Kidney (tissue), 14 donors: Measurements from ENCODE around the gene SPAG6. TPM values are rescaled to one million over a fixed set of nuclear protein-coding genes. Genes with fewer than 3 reads are reported as not detected.
A peak's percentile ranks its signal among the peaks of the same experiment; 100 is the strongest.

Source experiments
- DNase-seq, 5 donors: peaks; one replicate each; pipeline ENCODE4 v3.0.0-alpha.2; 2013 to 2020
- FAIRE-seq: peaks from 2 replicates; lab custom pipeline; 2012; peaks lifted over from hg19 to GRCh38; lab: Jason Lieb, UNC
- H3K27ac ChIP-seq, 2 donors: one replicate each; pipeline ENCODE4 v1.7.0; 2013; ENCODE audit warnings: low read depth in 2 of 2, low read length in 2 of 2, inconsistent platforms in 1 of 2
- H3K27me3 ChIP-seq: one replicate; pipeline ENCODE4 v1.7.1; 2013; ENCODE audit warnings: low read length, inconsistent platforms; ENCODE audit not compliant: control insufficient read depth, insufficient read depth
- H3K36me3 ChIP-seq, 3 donors: one replicate each; pipeline versions ENCODE4 v1.7.0 to v1.7.1; 2013; ENCODE audit warnings: low read length in 3 of 3, control low read depth in 1 of 3, inconsistent platforms in 1 of 3; ENCODE audit not compliant: insufficient read depth in 3 of 3, control insufficient read depth in 2 of 3
- H3K4me1 ChIP-seq, 3 donors: one replicate each; pipeline versions ENCODE4 v1.7.0 to v1.7.1; 2013; ENCODE audit warnings: low read length in 3 of 3, inconsistent platforms in 1 of 3, low read depth in 1 of 3; ENCODE audit not compliant: control insufficient read depth in 2 of 3, insufficient read depth in 2 of 3
- H3K4me3 ChIP-seq, 3 donors: one replicate each; pipeline versions ENCODE4 v1.7.0 to v1.8.1; 2013; ENCODE audit warnings: low read length in 3 of 3, control low read depth in 1 of 3, inconsistent platforms in 1 of 3
- H3K9ac ChIP-seq, 3 donors: one replicate each; pipeline versions ENCODE4 v1.7.0 to v1.7.1; 2013; ENCODE audit warnings: low read length in 3 of 3, control low read depth in 1 of 3, inconsistent platforms in 1 of 3
- H3K9me3 ChIP-seq, 3 donors: one replicate each; pipeline versions ENCODE4 v1.7.0 to v1.7.1; 2013; ENCODE audit warnings: low read length in 3 of 3, control low read depth in 1 of 3, inconsistent platforms in 1 of 3; ENCODE audit not compliant: control insufficient read depth in 2 of 3, insufficient read depth in 1 of 3
- CTCF ChIP-seq: IDR thresholded peaks from 3 replicates; pipeline ENCODE4 v1.5.1; 2012; ENCODE audit warnings: mild to moderate bottlenecking, moderate library complexity, borderline replicate concordance; ENCODE audit not compliant: insufficient read depth; ENCODE audit errors: extremely low read depth
- intact Hi-C: fragments of 100-400 bp; cut with DNase I; formaldehyde crosslinking; loops from one replicate; pipeline ENCODE4 v1.11.1; 2022
- polyA plus RNA-seq: library from polyadenylated mRNA; stranded (reverse); fragments of 350-450 nt; fragmentation: Illumina TruSeq; extraction: RNeasy Lipid Tissue Mini Kit (QIAGEN cat#74804); gene quantifications from one replicate; pipeline ENCODE4 v1.2.3, GENCODE V29; 2014; ENCODE audit warnings: low read depth, low replicate concordance; ENCODE audit not compliant: insufficient read depth
- total RNA-seq: library from RNA; stranded (reverse); fragmentation: NEBNext Ultra II Directional; extraction: Animal tissue kit (Norgen Biotek cat#: 25700); gene quantifications from one replicate; pipeline ENCODE4 v1.2.1, GENCODE V29; 2021
- donor health status: control.
- donor health status: control.
- donor health status: control.
- donor health status: control.
- donor health status: control.
- donor health status: DM: yes; HTN: yes; CAD: no.
- donor health status: Normal renal cell carcinoma (clear cell type).

The SPAG6 gene
- total and polyA plus RNA-seq, 2 donors from 2014 or later, result 0.30 to 8.4 TPM

- intact Hi-C loops, result no loop called here
- H3K27me3 ChIP-seq, result no peaks in the 10 kb centered on the region
Measured at GRCh38 chr10:22426653-22427052, 81.4 kb downstream of the SPAG6 start.

DNA sequence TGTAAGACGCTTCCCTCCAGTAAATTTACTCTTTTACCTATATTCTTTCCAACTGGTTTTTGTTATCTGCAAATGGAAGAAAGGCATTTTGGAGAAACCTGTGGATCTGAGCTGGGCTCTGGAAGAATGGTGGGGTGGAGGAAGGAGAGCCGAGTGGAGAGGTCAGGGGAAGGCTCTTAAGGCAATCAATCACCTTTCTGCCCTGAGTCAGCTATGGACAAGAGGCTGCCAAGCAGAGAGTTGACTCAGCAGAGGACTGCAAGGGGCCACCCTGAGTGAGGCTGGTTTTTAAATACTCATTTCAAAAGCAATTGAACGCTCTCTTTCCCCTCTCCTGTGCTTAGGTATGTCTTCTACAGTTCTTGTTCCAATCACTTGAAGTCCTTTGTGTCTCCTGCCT is 81.8 kb downstream of the SPAG6 start:
- no peaks in the 10 kb centered on the region for H3K9me3 ChIP-seq
- no peak for FAIRE-seq
- no peak for TF ChIP-seq CTCF
- no peak overlapping the region for H3K4me3 ChIP-seq
- H3K4me1 ChIP-seq, result no peaks in the 10 kb centered on the region
- DNase-seq, result peak in 1 of 5 donors; percentile 32
- H3K36me3 ChIP-seq, result no peaks in the 10 kb centered on the region
- intact Hi-C loops, result no loop called here
- no peaks in the 10 kb centered on the region for H3K27me3 ChIP-seq
- no peak overlapping the region for H3K9ac ChIP-seq
- H3K27ac ChIP-seq, result no peak overlapping the region

More at GRCh38 chr10:22426653-22427052, 81.4 kb downstream of the SPAG6 start:
- FAIRE-seq (no peak), DNase-seq (no peak)
- Histone ChIP-seq H3K36me3 (no peaks in the 10 kb centered on the region), H3K27ac (no peak overlapping the region), H3K9ac (no peak overlapping the region), H3K4me3 (no peak overlapping the region), H3K4me1 (no peaks in the 10 kb centered on the region), H3K9me3 (no peaks in the 10 kb centered on the region)
- no peak for TF ChIP-seq CTCF

- Histone ChIP-seq H3K9me3 (no peaks in the 10 kb centered on the region), H3K27me3 (no peaks in the 10 kb centered on the region), H3K9ac (no peak overlapping the region), H3K4me1 (no peaks in the 10 kb centered on the region), H3K4me3 (no peak overlapping the region), H3K36me3 (no peaks in the 10 kb centered on the region), H3K27ac (no peak overlapping the region)
- no peak for TF ChIP-seq CTCF
- FAIRE-seq, result no peak
- peak in 3 of 5 donors; percentile 36 to 82 (median 80) for DNase-seq
- intact Hi-C loops, result no loop called here
Measured at GRCh38 chr10:22427890-22428571, 82.7 kb downstream of the SPAG6 start.

- intact Hi-C loops, result no loop called here
- Histone ChIP-seq H3K9ac (no peak overlapping the region), H3K9me3 (no peaks in the 10 kb centered on the region), H3K27me3 (no peaks in the 10 kb centered on the region), H3K4me3 (no peak overlapping the region), H3K4me1 (no peaks in the 10 kb centered on the region), H3K36me3 (no peaks in the 10 kb centered on the region), H3K27ac (no peak overlapping the region)
- FAIRE-seq (no peak), DNase-seq (no peak)
- TF ChIP-seq CTCF, result no peak
Measured at GRCh38 chr10:22429146-22429545, 83.8 kb downstream of the SPAG6 start.
